GM10847 (cell line): ENCODE results near the gene KCNIP4.

Experiments
- POLR2A ChIP-seq: IDR thresholded peaks from 2 replicates; pipeline ENCODE4 v1.6.1; 2011; ENCODE audit not compliant: insufficient read length; ENCODE audit errors: extremely low read depth

KCNIP4 gene

DNA sequence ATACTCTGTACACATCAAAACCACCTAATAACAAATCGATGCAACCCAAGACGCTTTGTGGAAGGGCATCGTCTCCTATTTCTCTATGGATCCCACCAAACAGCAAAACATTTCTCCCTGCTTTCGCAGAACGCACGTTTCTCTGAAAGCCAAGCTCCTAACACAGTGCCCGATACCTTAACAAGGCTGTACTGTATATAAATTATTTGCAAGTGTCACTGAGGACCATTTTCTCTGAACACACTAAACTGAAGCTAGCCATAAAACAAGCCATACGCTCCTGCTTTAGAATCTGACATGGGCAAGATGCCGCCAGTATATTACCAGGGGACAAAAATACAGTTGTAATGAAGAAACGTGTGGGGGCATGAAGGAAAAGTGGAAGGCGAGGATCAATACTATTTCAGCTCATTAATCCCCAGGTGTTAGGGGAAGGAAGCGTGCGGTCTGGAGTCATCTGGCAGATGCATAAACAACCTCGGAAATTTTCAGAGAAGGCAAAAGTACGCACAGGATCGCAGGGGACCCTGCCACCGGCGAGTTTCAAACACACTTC, 703 bp downstream of the KCNIP4 start:
- TF ChIP-seq POLR2A, result no peak

DNA sequence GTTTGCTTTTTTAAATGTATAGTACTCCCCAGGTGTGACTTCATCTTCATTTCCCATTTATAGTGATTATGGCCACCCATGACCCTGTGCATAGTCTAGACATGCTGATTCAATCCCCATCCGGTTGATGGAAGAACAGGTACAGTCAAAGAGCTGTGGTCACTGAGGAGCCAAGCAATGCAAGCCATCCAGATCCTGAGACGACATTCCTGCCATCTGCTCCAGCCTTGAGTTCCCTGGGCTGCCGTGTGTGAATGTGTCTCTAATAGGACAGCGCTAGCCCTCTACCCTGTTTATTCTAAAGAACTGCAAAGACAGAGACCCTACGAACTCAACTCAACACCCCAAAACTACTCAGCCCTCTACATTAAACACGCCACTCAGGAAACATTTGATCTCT, 1.7 kb downstream of the KCNIP4 start:
- no peak for TF ChIP-seq POLR2A

DNA sequence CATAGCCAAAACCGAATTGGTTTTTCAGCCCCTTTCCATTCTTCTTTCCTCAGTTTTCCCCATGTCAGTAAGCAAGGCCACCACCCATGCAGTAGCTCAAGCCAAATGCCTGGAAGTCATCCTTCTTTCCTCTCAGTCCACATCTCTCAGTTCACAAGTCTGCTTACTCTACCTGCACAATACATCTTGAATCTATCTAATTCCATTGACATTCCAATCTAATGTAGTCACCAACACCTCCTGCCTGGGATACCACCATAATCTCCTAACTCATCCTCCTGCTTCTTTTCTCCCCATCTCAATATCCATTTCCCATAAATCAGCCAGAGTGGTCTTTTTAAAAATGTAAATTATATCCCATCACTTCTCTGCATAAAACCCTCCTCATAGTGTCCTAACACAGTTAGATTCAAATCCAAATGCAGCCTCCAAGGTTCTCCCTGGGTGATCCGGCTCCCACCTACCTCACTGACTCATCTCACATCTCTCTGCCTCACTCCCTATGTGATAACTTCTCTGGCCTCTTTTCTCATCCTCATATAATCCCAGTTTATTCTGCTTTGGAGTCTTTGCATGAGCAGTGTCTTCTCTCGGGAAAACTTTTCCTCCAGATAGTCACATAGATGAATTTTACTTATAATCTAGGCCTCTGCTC, 26.9 kb downstream of the KCNIP4 start:
- TF ChIP-seq POLR2A, result no peak

DNA sequence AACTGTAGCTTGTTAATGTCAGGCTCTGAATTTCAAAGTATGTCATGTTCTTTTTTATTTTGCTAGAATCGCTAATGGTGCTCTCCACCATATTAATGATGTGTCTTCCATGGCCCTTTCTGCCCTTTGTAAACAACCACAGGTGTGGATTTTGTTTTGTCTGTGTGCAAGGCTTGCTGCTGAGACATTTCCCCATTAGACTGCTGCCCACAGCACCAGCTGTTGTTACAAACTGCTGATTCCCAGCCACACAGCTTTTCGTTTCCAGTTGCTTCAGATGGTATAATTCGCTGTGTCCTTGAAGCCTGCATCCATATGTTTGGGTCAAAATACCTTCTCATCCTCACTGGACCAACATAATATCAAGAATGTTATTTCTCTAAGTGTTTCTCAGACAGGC, 32.8 kb downstream of the KCNIP4 start:
- no peak for TF ChIP-seq POLR2A

DNA sequence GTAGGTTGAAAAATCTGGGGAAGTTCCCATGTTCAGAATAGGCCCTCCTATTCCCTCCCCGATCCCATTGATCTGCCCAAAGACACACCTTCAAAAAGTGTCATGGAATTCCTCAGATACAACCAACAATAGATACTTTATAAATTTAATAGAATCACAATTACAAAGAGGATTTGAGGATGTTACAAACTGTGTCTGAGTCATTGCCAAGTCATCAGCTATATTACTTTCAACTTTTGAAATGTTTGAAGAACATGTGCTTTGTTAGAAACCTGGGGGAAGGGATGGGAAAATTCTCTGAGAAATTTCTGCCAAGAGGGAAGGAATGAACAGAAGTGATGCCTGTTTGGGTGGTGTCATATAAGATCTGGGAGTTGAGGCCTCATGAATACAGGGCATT, 46.7 kb downstream of the KCNIP4 start:
- no peak for TF ChIP-seq POLR2A

DNA sequence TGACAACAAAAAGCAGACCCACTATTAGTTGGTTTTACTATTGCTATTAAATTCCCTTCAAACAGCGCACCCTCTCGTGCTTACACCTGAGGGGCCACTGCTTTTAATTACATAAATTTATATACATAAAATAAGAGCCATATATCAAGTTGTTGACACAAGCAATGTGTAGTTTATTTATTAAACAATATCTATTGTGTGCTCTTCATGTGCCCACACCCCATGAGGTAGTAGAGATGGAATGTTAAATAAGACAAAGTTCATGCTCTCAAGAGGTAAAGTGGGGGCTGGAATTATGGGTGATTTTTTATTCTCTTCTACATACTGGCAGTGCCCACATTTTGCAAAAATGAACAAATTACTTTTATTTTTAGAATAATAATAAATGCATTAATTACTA, 47.3 kb downstream of the KCNIP4 start:
- no peak for TF ChIP-seq POLR2A

DNA sequence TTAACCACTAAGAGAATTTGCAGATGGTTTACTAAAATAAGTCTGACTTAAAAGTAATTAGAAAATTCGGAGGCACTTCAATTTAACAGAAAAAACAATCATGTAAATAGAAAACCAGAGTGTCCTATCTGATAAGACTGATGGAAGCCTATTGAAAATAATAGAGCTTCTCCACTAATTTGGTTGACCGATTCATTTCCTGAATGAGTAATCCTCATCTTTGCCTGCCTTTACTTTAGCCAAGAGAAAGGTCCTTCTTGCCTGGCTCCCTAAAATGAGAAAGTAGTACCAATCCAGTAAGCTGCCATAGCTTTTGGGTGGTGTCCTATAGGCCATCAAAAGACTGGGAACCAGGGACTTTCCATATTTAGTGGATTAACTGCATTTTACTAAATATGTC, 48.4 kb downstream of the KCNIP4 start:
- TF ChIP-seq POLR2A, result no peak

DNA sequence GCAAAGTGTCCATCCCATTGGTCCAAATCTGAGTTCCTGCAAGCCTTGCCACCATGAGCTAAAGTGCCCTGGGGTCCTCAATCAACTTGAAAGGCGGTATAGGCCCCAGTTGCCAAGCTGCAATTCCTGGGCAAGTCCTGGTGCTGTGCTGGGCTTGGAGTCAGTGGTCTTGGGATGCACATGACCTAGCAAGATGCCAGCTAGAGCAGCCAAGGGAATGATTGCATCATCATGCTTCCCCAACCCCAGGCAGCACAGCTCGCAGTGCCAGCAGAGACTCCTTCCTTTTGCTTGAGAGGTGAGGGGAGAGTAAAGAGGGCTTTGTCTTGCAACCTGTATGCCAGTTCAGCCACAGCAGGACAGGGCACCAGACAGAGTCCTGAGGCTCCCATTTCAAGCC, 50.5 kb downstream of the KCNIP4 start:
- TF ChIP-seq POLR2A, result no peak

DNA sequence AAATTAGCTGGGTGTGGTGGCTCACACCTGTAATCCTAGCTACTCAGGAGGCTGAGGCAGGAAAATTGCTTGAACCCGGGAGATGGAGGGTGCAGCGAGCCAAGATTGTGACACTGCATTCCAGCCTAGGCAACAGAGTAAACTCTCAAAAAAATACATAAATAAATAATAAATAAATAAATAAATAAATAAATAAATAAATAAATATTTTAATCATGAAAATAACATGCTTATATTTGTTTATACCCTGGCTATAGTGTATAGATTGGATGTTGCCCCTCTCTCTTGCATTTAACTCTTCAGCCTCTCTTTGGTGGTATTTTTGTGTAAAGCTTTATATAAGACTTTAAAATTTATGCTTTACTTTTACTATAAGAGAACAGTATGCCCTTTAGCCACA, 51.8 kb downstream of the KCNIP4 start:
- no peak for TF ChIP-seq POLR2A

DNA sequence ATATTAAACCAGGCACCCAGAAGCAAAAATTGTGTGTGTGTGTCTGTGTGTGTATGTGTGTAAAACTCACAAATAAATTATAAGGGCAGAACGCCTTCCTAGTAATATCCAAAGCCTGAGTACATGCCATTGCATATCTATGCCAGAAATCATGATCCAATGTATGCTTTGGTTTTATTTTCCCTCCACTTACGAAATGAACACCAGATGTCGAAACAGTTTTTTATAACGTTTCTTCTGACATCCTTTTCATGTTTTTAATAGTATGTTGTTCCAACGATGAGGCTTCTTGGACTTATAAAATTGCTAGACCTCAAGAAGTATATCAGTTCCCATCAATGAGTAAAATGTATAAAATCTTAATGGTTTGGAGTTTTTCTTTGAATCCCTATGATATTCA, 55.4 kb downstream of the KCNIP4 start:
- no peak for TF ChIP-seq POLR2A

DNA sequence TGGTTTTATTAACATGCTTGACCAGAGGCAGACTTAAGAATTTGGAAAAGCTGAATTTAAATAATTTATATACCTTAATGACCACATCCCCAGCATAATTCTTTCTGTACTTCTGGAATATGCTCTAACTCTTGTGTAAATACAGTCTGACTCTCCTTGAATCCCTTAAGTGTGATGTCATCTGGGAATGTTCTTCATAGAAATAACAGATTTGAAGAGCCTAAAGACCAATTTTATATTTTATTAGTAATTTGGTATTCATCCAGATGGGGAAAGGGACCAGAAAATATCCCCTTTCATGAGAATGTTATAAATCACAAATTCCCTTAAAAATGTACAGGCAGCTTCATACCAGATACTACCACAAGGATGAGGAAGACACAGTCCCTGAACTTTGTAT, 58.3 kb downstream of the KCNIP4 start:
- TF ChIP-seq POLR2A, result no peak

DNA sequence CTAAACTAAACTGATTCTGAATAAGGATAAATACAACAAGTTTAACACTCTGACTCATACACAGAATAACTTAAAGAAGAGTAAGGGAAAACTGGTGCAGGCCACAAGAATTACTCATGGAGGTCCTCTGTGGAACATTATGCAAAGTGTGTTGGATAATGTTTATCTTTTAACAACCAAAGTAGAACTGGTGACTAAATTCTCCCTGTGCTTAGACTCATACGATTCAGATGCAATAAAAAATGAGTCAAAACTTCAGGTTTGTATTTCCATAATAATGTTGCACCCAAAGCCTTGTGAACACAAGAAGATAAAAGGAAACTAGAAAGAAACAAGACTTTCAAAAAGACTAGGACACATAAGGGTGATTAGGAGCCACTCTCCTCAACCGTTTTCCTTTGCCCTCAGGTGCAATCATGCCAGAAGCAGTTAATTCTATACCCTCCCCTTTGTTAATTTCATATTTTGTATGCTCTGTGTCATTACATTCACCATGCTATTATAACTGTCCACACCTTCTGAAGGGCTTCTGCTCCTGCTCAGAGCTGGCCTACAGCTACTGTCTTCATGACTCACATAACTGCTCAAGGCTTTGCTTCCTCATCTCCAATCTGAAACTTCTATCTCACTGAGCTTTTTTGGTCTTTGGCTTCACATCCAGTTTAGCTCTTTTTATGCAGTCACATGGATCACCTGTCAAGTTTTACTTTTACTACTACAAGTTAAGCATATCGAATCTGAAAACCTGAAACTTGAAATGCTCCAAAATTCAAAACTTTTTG, 60.2 kb downstream of the KCNIP4 start:
- no peak for TF ChIP-seq POLR2A

DNA sequence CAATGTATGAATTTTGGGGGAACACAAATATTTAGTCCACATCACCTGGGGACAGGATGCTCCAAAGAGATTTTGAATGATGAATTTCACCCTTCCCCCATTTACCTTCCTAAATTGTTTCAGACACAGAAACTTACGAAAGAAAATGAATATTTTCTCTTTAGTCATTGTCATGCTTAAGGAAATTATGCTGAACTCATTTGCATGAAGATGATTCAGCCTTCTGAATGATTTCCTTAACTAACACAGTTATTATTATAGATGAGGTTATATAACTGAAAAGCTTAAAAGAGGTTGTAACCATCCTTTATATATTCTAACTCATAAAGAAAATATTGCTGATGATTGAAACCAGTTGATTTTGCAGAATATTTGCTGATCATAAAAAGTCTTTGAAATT, 61.1 kb downstream of the KCNIP4 start:
- no peak for TF ChIP-seq POLR2A

DNA sequence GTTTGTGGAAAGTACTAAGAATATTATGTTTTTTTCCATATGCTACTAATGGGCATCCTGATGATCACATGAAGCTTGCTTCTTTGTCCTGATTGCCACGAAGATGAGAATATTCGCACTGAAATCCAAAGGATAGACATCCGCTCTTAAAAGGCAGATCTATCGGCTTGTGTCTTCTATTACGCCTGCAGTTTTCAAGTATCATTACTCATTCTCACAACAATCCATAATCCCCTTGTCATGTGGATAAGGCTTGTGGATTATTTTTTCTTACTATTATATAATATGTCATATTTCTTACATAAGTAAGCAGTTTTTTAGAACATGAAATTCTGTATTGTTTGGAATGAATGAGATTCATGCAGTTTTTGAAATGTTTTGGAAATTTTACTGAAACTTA, 62.8 kb downstream of the KCNIP4 start:
- no peak for TF ChIP-seq POLR2A

DNA sequence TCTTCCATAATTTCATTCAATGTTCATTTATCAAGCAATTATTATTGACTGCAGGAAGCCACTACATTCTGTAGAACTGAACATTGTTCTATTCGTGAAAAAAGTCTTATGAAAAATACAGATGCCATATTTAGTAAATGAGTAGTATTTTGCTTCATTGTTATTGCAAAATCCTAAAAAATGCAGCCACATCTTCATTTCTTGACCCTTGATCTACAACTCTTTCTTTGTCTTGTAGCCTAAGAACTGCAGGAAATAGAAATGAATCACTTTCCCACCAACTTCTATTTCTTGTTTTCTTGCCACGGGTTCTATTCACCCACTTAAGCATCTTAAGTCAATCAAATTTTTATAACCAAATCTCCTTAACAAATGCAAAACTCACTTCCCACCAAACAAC, 63.3 kb downstream of the KCNIP4 start:
- TF ChIP-seq POLR2A, result no peak

DNA sequence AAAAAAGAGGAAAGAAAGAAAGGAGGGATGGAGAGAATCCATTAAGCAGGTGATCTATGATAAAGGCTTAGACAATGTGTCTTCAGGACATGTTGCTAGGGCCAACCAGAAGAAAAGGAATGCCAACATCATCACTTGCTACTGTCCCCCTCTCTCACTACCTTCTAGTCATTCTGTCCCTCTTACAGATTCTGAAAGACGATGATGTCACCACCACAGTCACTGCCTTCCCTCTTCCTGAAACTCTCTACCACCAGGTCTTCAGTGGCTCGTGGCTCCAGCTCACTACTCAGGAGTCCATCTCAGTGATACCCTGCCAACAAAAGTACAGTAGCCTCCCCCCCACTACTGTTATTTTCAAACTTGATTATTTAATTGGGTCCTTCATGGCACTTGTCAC, 64.0 kb downstream of the KCNIP4 start:
- no peak for TF ChIP-seq POLR2A
